ENCODE data around the gene GLI3.

Gene GLI3

GRCh38 chr7:41955893-41956675 is 280.9 kb downstream of the GLI3 start:
- DNase-seq, result no peak

GRCh38 chr7:41955451-41955850 is 281.6 kb downstream of the GLI3 start:
- no peak for DNase-seq

DNA sequence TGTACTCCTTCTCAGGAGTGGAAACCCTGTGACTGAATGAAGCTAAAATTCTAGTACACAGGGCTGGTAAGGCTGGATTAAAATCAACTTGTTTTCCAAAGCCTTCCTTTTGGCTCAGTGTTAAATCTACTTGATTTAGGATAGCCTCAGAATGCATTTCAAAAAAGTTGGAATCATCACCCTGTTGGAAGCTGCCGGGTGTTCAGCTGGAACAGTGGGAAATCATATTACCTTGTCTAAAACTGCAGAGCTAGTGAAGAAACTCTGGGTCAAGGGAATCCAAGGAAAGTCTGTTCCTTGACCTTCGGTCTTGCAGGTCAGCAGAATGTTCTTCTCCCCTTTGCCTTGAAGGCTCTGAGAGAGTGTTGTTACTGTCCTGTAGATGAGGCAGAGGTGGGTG is 282.0 kb downstream of the GLI3 start:
- no peak for DNase-seq

- DNase-seq, result no peak
Measured at GRCh38 chr7:41948503-41948902, 288.5 kb downstream of the GLI3 start.

DNA sequence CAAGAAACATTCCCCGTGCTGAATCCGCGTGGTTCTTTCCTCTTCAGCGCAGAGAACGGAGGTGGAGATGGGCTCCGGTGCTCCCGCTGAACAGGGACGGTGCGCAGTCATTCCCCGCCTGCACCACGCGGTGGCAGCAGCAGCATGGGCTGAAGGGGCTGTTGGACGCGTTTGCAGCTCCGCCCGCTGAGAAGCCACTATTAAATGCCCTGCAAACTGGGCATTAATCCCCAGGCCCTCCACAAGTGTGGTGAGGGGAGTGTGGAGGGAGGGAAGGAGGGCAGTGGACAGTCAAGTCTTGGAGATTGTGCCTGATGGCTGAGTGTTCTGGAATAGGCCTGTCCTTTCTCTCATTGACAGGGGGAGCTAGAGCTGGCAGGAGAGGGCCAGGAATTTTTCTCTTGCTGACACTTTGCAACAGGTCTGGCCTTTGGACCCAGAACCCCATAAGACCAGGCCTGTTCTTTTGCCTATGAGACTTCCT is 293.9 kb downstream of the GLI3 start:
- DNase-seq, result peak; percentile 29

- DNase-seq, result no peak
Measured at GRCh38 chr7:41942468-41943093, 294.4 kb downstream of the GLI3 start.

DNA sequence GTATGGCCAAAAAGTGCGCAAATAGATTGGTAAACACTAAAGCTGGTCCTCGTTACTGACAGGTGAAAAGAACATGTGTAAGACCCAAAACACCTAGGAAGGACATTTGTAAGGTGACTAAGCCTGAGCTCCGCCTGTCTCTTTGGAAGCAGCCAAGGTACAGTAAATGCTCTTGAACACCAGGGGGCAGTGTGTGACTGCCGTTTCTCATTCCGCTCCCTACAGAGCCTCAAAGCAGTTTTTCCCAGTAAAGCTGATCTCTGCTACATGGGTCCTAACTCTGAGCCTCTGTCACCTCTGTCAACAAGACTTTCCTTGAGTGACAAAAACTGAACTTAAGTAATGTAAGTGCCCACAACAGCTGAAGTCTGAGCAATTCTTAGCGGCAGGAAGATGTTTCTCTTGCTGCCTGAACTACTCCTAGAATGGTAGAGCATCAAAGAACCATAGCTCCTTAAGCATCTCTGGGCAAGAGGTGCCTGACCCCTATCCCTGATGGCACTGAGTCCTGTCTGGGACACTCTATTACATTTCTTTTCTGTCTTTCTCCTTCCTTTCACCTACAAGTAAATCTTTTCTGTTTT is 296.2 kb downstream of the GLI3 start:
- peak; percentile 38 for DNase-seq

GRCh38 chr7:41938371-41938770 is 298.6 kb downstream of the GLI3 start:
- no peak for DNase-seq

GRCh38 chr7:41933427-41933826 is 303.6 kb downstream of the GLI3 start:
- no peak for DNase-seq

GRCh38 chr7:41931263-41931646 is 305.8 kb downstream of the GLI3 start:
- DNase-seq, result no peak

DNA sequence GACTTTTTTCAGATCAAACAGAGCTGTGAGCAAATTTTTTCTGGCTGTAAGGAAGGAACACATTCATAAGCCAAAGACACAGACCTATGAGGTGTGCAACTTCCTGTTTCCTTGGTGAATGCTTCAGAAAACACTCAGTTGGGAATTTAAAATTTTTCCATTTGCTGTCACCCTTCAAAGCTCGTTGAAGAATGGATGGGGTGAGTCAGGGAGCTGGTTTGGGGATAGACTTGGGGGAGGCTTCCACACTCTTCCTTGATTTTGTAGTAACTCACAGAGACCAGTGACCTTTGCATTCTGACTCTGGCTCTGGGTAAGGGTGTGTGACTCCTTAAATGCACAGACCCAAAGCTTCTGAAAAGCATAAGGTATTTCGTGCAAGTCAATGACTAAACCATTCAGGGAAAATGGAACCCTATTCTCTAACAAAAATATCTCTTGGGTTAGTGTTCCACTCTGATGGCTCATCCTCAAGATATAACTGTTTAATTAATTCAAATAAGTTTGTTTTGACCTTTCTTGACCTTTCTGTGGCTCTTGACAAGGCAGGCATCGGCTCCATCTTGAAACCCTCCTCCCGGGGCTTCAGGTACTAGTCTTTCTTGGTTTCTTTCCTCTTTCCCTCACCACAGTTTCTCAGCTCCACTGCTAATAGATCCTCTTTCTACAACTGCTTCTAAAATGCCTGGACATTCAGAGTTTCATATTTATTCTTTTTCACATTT is 306.3 kb downstream of the GLI3 start:
- no peak for DNase-seq

DNA sequence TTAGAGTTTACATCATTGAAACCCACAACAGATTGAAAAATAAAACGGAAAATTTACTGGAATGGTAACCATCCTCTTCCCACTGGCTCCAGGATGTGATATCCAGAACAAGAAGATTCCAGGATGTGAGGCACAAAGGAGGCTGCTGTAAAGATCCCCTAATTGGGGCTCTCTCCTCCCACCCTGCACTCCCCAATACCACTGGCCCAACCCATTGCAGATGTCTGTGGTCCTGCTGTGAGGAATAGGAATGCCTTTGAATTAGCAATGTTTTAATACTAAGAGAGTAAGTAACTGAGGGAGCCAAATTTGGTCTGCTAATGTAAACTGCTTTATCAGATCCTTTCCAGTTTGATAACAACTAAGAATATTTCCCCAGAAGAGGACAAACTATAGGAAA is 308.2 kb downstream of the GLI3 start:
- no peak for DNase-seq

DNA sequence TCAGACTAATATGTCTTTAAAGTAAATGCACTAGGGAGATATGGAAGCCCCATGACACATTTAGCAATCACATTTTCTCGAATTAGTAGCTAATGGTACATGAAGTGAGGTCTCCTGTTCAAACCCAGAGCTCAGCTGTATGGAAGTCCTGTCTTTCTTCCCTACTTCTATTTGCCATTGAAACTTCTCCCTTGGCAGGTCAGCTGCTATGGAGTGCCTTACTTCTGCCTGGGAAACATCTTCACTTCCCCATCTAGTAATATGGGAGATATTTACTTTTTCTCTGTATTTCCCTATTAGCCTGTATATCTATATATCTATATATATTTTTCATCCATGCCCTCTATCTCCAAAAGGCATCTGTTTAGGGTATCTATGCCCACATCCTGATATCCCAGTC is 308.8 kb downstream of the GLI3 start:
- DNase-seq, result no peak

- DNase-seq, result no peak
Measured at GRCh38 chr7:41927380-41927779, 309.6 kb downstream of the GLI3 start.

- DNase-seq, result no peak
Measured at GRCh38 chr7:41925946-41926345, 311.1 kb downstream of the GLI3 start.

DNA sequence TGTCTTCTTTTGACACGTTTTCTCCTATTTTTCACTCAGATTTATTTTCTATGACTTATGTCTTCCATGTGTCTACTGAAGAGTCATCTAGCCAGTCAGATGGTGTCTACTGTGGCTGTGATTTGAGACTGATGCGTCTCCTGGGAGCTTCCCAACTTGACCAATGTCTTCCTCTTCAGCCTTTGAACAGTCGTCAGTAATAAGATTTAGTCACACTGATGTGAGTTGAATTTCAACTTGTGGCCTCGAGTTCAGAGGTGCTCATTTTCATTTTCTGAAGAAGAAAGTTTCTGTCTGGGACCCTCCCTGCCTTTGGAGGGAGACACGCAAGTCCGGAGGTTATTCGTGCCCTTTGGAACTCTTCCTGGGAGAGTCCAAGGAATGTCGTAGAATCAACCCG is 312.2 kb downstream of the GLI3 start:
- no peak for DNase-seq

- no peak for DNase-seq
Measured at GRCh38 chr7:41922373-41922772, 314.6 kb downstream of the GLI3 start.

DNA sequence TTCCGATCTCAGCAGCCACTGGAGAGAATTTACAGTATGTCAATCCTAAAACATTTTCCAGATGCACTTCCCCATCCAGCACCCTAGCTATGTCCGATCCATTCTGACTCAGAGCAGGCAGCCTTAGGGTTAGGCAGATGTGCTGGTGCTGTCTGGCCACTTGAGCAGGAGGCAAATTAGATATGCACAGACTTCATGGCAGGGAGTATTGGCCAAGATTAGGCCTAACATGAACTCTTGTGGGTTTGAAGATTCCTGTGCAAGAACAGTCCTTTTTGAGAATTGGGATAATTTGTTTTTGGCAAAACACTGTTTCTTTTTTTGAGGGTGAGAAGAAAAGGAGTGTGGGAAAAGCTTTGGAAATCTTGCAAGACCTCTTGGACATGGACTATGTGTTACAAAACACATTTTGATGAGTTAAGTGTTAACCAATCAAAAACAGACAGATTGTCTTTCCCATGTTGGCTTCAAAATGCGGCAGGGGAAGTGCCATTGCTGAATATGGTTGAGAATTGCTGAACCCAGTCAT is 315.5 kb downstream of the GLI3 start:
- DNase-seq, result no peak

DNA sequence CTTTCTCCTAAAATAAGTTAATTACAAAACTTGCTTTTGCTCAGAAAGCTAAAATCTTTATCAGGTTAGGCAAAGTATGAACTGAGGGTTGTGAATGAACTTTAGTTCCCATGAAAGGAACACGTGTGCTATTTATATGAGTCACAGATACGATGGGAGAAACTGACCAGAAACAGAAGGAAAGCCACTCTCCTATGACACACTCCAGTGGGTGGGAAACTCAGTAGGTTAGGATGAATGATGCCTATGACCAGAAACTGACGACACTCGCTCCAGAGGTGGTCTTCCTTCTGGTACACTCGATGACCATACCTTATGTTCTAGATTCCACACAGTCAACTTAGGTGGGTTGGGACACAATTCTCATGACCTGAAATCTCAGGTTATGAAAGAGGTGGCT is 318.4 kb downstream of the GLI3 start:
- no peak for DNase-seq

DNA sequence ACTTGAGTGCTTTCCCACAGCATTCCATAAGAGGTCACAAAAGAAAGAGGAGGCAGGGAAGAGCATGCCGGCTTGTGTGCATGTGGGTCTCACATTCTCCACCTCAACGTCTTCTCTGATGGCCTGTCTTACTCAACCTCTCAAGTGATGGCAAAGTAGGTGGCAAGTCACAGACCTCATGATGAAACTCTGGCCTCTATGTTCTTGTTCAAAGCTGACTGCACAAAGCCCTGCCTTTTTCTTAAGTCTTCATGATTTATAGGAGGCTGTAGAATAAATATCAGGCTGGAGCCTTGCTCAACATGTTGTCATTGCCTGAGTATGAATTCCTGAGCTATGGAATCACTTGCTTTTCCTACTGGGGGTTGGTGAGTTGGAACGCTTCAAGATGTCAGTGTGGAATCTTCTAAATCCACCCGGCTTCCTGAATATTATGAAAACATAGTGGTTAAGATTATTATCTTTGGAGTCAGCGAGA is 320.5 kb downstream of the GLI3 start:
- DNase-seq, result no peak

DNA sequence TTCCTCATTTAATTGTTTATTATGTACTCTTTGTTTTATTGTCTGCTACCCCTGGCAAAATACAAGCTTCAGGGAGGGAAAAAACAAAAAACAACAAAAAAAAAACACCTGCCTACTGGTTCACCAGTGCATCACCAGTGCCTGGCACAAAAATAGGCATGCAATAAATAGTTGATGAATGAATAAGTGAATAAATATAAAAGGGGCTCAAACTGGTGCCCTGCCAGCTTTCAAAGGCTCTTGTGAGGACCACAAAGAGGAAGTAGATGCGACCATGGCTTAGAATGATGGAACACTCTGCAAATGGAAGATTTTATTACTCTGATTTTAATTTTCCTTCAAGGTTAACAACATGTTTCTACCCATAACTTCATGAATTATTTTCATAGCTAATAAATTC is 321.1 kb downstream of the GLI3 start:
- no peak for DNase-seq

GRCh38 chr7:41912851-41913567 is 324.0 kb downstream of the GLI3 start:
- no peak for DNase-seq

DNA sequence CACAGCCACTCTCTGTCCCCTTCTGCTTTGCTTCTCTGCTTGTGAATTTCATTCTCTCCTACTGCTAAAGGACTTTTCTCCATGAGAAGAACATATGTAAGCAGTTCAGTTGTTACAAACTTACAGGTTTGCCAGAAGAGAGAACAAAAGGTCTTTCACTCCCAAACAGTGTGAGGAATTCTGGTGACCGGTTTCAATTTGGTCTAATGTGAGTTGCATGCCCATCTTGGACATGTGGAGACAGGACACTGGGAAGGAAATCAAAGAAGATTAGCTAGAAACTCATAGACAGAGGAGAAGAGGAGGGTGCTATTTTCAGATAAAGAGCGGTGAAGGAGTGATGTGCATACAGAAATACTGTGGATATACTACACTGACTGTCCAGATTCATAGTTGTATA is 324.6 kb downstream of the GLI3 start:
- DNase-seq, result no peak
